ENCODE results near the gene LBX2. TPM values are rescaled to one million over a fixed set of nuclear protein-coding genes. Genes with fewer than 3 reads are reported as not detected.

Gene LBX2
- 1.4 and 2.1 TPM in 2 replicates for total RNA-seq

DNA sequence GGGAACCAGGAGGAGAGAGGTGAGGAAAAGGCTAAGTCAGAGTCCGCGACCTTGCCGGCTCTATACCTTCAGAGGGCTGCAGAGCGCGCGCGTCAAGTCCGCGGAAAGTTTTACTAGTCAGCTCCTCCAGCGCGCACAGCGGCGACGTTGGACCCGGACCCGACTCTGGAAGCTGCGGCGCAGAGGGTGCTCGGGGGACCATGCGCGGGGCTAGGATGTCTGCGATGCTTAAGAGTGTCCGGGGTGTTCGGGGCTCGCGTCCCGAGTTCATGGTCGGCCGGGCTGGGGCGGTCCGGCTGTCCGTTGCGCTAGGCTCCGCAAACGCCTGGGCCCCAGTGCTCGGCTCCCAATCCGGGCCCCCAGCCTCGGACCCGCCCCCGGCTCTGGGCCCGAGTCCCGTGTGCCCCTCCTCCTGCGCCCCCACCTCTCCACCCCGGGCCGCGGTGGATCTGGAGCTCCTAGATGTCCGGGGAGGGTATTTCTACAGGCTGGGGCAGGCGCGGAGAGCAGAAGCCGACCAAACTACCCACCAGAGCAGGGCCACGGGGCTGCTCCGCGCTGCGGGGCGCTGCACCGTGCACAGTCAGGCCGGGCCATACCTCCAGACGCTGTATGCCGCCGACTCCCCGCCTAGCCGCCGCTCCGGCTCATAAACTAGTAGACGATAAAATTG is at the start of gene LBX2:
LBX2 (minus strand) TSS at position 337 of the 673 bp plus-strand sequence; CDS start at position 271, 66 bp downstream.

GRCh38 chr2:74529357-74530238 is 30.2 kb upstream of the LBX2 start, which contains the start of the genes AUP1 and HTRA2:
Gene AUP1 (minus strand): TSS chr2:74529706. CDS start chr2:74529629, 77 bp downstream.
Gene HTRA2 (plus strand): TSS chr2:74529933. CDS start chr2:74530007, 74 bp downstream.

DNA sequence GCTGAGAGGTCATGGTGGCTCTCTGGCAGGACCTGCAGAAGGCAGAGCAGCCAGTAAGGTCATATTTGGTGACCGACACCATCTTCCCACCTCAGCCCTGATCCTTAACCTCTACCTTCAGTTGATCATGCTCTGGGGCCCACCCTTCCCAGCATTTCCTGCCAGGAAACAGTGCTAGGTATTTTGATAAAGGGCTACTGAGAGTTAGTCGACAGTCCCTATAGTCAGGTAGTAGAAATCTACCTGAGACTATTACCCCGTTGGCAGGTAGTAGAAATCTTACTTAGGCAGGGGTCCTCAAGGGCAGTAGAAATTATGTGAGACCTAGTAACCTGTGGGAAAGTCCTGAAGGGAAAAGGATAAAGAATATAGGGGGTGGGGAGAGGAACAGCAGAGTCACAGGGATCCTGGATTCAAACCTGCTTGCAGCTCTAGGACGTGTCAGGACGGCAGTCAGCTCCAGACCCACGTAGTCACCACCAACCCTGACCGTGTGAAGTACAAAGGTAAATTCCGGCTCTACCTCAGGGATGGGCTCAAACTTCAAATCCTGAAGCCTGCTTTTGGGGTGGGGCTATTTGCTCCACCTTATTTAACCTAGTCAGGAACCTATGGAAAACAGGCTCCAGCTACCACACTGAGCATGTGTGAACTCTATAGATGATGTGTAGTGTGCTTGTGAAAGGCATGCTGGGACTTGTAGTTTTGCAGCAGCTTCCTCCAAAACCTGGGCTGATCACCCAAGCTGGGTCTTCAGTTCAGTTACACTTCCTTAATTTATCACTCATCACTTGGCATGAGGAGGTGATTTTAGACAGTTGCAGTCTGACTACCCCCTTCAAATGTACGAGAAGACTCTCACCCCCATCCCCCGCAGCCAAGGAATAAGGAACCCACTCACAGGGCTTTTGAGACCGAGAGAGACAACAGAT is 26.6 kb upstream of the LBX2 start, which contains the start of gene DQX1:
DQX1 (minus strand) TSS at position 515 of the 932 bp plus-strand sequence; CDS start at position 13, 502 bp downstream.

GRCh38 chr2:74514368-74515270 is 15.2 kb upstream of the LBX2 start, which contains the start of gene TLX2:
Gene TLX2 (plus strand): TSS chr2:74514450. CDS start chr2:74514807, 357 bp downstream.

DNA sequence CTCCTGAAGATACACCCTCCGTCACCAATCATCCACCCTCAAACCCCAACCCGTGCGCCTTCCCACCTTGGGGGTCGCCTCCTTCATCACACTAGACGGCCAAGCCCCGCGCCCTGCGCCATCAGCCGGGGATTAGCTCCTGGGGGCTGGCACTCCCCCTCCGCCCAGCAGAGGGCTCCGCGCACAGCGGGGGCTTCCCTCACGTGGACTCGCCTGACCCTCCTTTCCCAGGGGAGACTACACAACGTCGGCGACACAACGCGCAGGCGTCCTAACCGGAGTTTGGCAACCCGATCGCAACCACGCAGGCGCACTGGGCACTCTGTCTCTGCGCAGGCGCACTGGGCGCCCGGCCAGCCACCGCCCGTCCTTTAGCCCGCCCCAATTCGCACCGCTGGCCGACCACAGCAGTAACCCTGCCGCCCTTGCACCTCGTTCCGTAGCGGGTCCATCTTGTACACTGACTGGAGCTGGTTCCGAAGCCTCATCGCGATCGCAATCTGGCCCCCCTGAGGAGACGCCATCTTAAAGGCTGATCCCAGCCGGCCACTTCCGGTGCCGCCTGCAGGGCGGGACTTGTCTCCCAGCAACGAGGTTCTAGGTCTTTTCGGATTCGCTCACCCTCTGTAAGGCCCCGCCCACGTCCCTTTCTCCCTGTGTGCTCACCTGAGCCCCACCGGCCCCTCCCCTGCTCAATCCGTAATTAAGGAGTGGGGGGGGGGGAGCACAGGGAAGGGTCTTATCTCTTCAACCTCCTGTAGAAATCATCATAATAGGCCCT is 7.9 kb upstream of the LBX2 start, which contains the start of gene PCGF1:
PCGF1 (minus strand) TSS at position 551 of the 781 bp plus-strand sequence; CDS start at position 524, 27 bp downstream.

GRCh38 chr2:74482801-74483674 is 16.4 kb downstream of the LBX2 start, which contains the start of the genes CCDC142 and TTC31:
Gene CCDC142 (minus strand): TSS chr2:74482998. CDS start chr2:74482837, 161 bp downstream.
Gene TTC31 (plus strand): TSS chr2:74483081. CDS start chr2:74483096, 15 bp downstream.

DNA sequence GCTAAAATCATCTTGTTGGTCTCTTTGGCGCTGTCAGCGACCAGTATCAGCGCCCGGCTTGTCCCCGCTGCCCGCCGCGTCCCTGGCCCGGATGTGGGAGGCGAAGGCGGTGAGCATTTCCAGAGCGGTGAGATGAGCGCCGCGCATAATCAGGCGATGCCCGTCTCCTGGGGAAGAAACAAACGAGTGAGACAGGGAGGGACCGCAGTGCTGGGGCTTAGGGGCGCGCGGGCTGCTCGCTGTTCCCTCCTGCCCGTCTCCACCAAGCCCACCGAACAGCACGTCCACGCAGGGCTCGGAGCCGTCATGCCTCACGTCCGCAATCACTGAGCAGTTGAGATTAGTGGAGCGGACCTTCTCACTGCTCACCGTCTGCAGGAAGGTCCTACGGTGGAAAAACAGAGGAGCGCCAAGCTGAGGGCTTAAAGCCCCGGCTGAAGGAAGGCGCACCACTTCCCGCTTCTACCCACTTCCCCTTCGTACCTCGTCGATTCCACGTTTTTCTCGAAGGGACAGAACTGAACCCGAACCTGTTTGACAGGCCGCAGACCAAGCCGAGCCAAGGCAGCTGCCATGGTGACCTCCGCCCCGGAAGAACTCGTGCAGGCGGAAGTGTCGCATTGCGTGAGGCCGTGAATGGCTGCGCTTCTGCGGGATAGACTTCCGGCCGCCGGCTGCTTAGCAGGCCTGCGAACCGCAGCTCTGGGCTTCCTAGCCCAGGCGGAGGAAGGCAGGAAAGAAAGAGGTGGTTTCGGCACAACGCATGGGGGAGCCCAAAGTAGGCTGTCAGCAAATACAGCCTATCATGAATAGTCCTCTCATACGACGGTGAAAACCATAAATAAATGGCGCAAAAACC is 27.1 kb downstream of the LBX2 start, which contains the start of gene MRPL53:
MRPL53 (minus strand) TSS at position 595 of the 859 bp plus-strand sequence; CDS start at position 575, 20 bp downstream.

GRCh38 chr2:74458132-74458937 is 41.1 kb downstream of the LBX2 start, which contains the start of gene WBP1:
Gene WBP1 (plus strand): TSS chr2:74458438. CDS start chr2:74458603, 165 bp downstream.

DNA sequence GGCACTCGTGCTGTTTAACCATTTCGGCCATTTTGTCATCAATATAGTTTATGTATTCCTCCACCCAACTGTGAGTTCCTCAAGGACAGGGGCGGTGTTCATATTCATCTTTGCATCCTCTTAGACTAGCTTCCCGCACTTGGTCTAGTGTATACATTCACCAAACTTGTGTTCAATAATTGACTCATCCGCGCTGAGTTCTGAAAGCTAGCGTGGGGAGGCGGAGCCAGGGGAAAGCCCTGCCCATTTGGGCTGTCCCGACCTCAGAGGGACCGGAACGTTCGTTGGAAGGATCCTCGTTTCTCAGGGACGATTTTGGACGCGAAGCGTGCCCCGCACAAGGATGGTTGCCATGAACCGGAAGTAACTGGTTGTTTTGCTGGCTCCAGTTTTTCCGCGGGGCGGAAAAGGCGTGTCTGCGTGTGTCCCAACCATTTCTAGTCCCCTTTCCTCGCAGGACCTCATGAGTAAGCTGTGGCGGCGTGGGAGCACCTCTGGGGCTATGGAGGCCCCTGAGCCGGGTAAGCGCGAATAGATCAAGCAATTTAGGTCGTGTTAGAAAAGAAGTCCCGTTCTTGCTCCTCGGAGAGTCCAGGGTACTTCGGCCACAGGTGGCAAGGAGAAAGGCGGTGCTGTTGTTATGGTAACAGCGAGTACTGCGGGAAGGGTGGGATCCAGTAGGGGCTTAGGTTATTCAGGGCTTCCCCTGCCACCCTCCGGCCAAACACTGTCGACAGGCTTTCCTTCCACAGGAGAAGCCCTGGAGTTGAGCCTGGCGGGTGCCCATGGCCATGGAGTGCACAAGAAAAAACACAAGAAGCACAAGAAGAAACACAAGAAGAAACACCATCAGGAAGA is 44.5 kb downstream of the LBX2 start, which contains the start of gene INO80B:
INO80B (plus strand) TSS at position 434 of the 858 bp plus-strand sequence; CDS start at position 464, 30 bp downstream.

Other genes with a start within 250 kb of the LBX2 start
- gene SLC4A5, start 156.2 kb downstream of the LBX2 start, total RNA-seq = 0.09 TPM in 1 of 2 replicates, not detected in the other
- gene DCTN1, start 119.3 kb downstream of the LBX2 start, total RNA-seq = 147 and 177 TPM in 2 replicates
- gene C2orf81, start 78.0 kb downstream of the LBX2 start, total RNA-seq = 0.09 and 0.19 TPM in 2 replicates
- 43.6 and 46.7 TPM in 2 replicates for gene WDR54, start 77.9 kb downstream of the LBX2 start, total RNA-seq
- 6.7 and 9.0 TPM in 2 replicates for gene RTKN, start 57.7 kb downstream of the LBX2 start, total RNA-seq
- gene INO80B, start 44.5 kb downstream of the LBX2 start, total RNA-seq = 8.5 and 15.2 TPM in 2 replicates
- gene WBP1, start 41.2 kb downstream of the LBX2 start, total RNA-seq = 30.9 and 36.8 TPM in 2 replicates
- gene MOGS, start 34.2 kb downstream of the LBX2 start, total RNA-seq = 46.2 and 60.4 TPM in 2 replicates
- 49.9 and 50.5 TPM in 2 replicates for gene MRPL53, start 26.9 kb downstream of the LBX2 start, total RNA-seq
- gene CCDC142, start 16.6 kb downstream of the LBX2 start, total RNA-seq = 13.0 and 24.2 TPM in 2 replicates
- gene TTC31, start 16.5 kb downstream of the LBX2 start, total RNA-seq = 6.8 and 9.5 TPM in 2 replicates
- gene PCGF1, start 8.1 kb upstream of the LBX2 start, total RNA-seq = 13.7 and 16.8 TPM in 2 replicates
- gene TLX2, start 14.8 kb upstream of the LBX2 start, total RNA-seq = not detected in 2 replicates
- 0.09 TPM in 1 of 2 replicates, not detected in the other for gene DQX1, start 26.6 kb upstream of the LBX2 start, total RNA-seq
- gene AUP1, start 30.1 kb upstream of the LBX2 start, total RNA-seq = 91.2 and 104 TPM in 2 replicates
- 43.3 and 47.2 TPM in 2 replicates for gene HTRA2, start 30.3 kb upstream of the LBX2 start, total RNA-seq
- gene LOXL3, start 54.3 kb upstream of the LBX2 start, total RNA-seq = 0.99 and 31.5 TPM in 2 replicates
- gene DOK1, start 55.1 kb upstream of the LBX2 start, total RNA-seq = 14.6 and 24.3 TPM in 2 replicates
- gene M1AP, start 148.7 kb upstream of the LBX2 start, total RNA-seq = not detected in 2 replicates
- gene SEMA4F, start 154.6 kb upstream of the LBX2 start, total RNA-seq = 4.0 and 5.9 TPM in 2 replicates